Astrocyte (in vitro differentiated cells and primary cell): ENCODE data around the gene HACD4. TPM values are rescaled to one million over a fixed set of nuclear protein-coding genes. Genes with fewer than 3 reads are reported as not detected.
"Not testable (repeated sequence)": the region's sequence is repeated elsewhere in the genome, so short reads cannot be mapped to it uniquely, and the experiment has no call there.

Source experiments
- DNase-seq: peaks from one replicate; pipeline ENCODE4 v3.0.0-alpha.2; 2010; ENCODE audit warnings: low read depth
- FAIRE-seq: peaks from 2 replicates; lab custom pipeline; 2011; peaks lifted over from hg19 to GRCh38; lab: Jason Lieb, UNC
- H2AFZ ChIP-seq: 2 replicates; pipeline ENCODE4 v1.6.0; 2012; ENCODE audit warnings: low read depth, low read length, inconsistent platforms
- H3K27ac ChIP-seq: 2 replicates; pipeline ENCODE4 v1.5.1; 2011; ENCODE audit warnings: low read depth, low read length, inconsistent platforms
- H3K27me3 ChIP-seq: 2 replicates; pipeline ENCODE4 v1.6.0; 2011; ENCODE audit warnings: low read length, inconsistent platforms; ENCODE audit not compliant: insufficient read depth
- H3K36me3 ChIP-seq: 2 replicates; pipeline ENCODE4 v1.5.1; 2011; ENCODE audit warnings: low read length, inconsistent platforms; ENCODE audit not compliant: insufficient read depth
- H3K4me1 ChIP-seq: 2 replicates; pipeline ENCODE4 v1.5.1; 2011; ENCODE audit warnings: low read length, inconsistent platforms; ENCODE audit not compliant: insufficient read depth
- H3K4me2 ChIP-seq: 2 replicates; pipeline ENCODE4 v1.6.0; 2012; ENCODE audit warnings: low read length, inconsistent platforms
- H3K4me3 ChIP-seq: 2 replicates; pipeline ENCODE4 v1.5.1; 2011; ENCODE audit warnings: low read depth, mild to moderate bottlenecking, low read length, inconsistent platforms; ENCODE audit not compliant: insufficient read depth
- H3K79me2 ChIP-seq: 2 replicates; pipeline ENCODE4 v1.6.0; 2012; ENCODE audit warnings: mild to moderate bottlenecking, low read length, inconsistent platforms; ENCODE audit not compliant: insufficient read depth
- H3K9ac ChIP-seq: 2 replicates; pipeline ENCODE4 v1.6.0; 2012; ENCODE audit warnings: mild to moderate bottlenecking, low read length, inconsistent platforms
- H3K9me3 ChIP-seq: 2 replicates; pipeline ENCODE4 v1.5.1; 2012; ENCODE audit warnings: low read depth, mild to moderate bottlenecking, low read length, inconsistent platforms; ENCODE audit not compliant: insufficient read depth
- H4K20me1 ChIP-seq: 2 replicates; pipeline ENCODE4 v1.6.0; 2012; ENCODE audit warnings: low read length, inconsistent platforms; ENCODE audit not compliant: insufficient read depth
- H3K27ac Mint-ChIP-seq: one replicate; pipeline ENCODE4 v1.8.0; 2021; ENCODE audit warnings: mild to moderate bottlenecking, mixed read lengths; ENCODE audit not compliant: unreplicated experiment
- H3K27me3 Mint-ChIP-seq: one replicate; pipeline ENCODE4 v1.8.0; 2021; ENCODE audit warnings: low read depth, mixed read lengths; ENCODE audit not compliant: unreplicated experiment
- H3K36me3 Mint-ChIP-seq: one replicate; pipeline ENCODE4 v1.8.0; 2021; ENCODE audit warnings: low read depth, mixed read lengths; ENCODE audit not compliant: unreplicated experiment
- H3K4me1 Mint-ChIP-seq: one replicate; pipeline ENCODE4 v1.8.0; 2021; ENCODE audit warnings: low read depth, mixed read lengths; ENCODE audit not compliant: unreplicated experiment
- H3K4me3 Mint-ChIP-seq: one replicate; pipeline ENCODE4 v1.8.0; 2021; ENCODE audit warnings: mild to moderate bottlenecking, moderate library complexity, mixed read lengths; ENCODE audit not compliant: unreplicated experiment
- H3K9me3 Mint-ChIP-seq: one replicate; pipeline ENCODE4 v1.8.0; 2021; ENCODE audit warnings: mild to moderate bottlenecking, mixed read lengths; ENCODE audit not compliant: unreplicated experiment
- EZH2 ChIP-seq: IDR thresholded peaks from 2 replicates; pipeline ENCODE4 v1.6.1; 2012; ENCODE audit warnings: mild to moderate bottlenecking, low read length, inconsistent platforms; ENCODE audit not compliant: insufficient read depth
- total RNA-seq: library from RNA; stranded (reverse); gene quantifications from 2 replicates; pipeline ENCODE4 v1.2.1, GENCODE V29; 2021
- TF ChIP-seq, protein P1 (sequence below): IDR thresholded peaks from 2 replicates; pipeline ENCODE4 v1.5.1; 2011; ENCODE audit warnings: low read depth, mild to moderate bottlenecking, inconsistent platforms, low read length, moderate library complexity; ENCODE audit not compliant: insufficient read depth

The HACD4 gene
- total RNA-seq, 1 donor from 2014 or later, result 2.1 TPM

DNA sequence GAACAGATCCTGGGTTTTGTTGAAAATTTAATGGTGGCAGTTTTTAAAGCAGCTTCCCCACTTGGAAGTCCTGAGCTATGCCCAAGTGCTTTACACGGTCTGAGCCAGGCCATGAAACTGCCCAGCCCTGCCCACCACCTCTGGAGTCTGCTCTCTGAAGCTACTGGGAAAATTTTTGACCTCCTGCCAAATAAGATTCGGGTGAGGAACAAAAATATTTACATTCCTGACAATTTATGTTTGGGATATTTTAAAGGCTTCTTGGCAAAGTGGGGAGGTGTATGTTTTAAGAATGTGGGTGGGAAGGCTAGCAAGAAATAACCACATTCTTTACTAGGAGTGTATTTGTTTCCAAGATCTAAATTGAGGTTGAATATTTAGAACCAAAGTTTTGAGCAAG lies 50.0 kb downstream of the HACD4 start:
- Mint-ChIP-seq H3K27me3 (no peaks in the 10 kb centered on the region), H3K27ac (peak overlapping the region; percentile 21), H3K4me3 (no peak overlapping the region), H3K4me1 (peaks cover 19% of the 10 kb centered on the region), H3K36me3 (peaks cover 5% of the 10 kb centered on the region), H3K9me3 (no peaks in the 10 kb centered on the region)
- DNase-seq, result peak; percentile 84
- Histone ChIP-seq H3K9ac (peak overlapping the region; percentile 39), H2AFZ (no peak overlapping the region), H3K36me3 (peaks cover 10% of the 10 kb centered on the region), H4K20me1 (peaks cover 16% of the 10 kb centered on the region), H3K27me3 (no peaks in the 10 kb centered on the region), H3K9me3 (no peaks in the 10 kb centered on the region), H3K4me3 (peak overlapping the region; percentile 5), H3K79me2 (no peaks in the 10 kb centered on the region), H3K27ac (peak overlapping the region; percentile 71), H3K4me2 (peak overlapping the region; percentile 74), H3K4me1 (peaks cover 18% of the 10 kb centered on the region)
- TF ChIP-seq, protein P1, sequence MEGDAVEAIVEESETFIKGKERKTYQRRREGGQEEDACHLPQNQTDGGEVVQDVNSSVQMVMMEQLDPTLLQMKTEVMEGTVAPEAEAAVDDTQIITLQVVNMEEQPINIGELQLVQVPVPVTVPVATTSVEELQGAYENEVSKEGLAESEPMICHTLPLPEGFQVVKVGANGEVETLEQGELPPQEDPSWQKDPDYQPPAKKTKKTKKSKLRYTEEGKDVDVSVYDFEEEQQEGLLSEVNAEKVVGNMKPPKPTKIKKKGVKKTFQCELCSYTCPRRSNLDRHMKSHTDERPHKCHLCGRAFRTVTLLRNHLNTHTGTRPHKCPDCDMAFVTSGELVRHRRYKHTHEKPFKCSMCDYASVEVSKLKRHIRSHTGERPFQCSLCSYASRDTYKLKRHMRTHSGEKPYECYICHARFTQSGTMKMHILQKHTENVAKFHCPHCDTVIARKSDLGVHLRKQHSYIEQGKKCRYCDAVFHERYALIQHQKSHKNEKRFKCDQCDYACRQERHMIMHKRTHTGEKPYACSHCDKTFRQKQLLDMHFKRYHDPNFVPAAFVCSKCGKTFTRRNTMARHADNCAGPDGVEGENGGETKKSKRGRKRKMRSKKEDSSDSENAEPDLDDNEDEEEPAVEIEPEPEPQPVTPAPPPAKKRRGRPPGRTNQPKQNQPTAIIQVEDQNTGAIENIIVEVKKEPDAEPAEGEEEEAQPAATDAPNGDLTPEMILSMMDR, result no peak
- TF ChIP-seq EZH2, result no peak
- FAIRE-seq, result peak; percentile 98

DNA sequence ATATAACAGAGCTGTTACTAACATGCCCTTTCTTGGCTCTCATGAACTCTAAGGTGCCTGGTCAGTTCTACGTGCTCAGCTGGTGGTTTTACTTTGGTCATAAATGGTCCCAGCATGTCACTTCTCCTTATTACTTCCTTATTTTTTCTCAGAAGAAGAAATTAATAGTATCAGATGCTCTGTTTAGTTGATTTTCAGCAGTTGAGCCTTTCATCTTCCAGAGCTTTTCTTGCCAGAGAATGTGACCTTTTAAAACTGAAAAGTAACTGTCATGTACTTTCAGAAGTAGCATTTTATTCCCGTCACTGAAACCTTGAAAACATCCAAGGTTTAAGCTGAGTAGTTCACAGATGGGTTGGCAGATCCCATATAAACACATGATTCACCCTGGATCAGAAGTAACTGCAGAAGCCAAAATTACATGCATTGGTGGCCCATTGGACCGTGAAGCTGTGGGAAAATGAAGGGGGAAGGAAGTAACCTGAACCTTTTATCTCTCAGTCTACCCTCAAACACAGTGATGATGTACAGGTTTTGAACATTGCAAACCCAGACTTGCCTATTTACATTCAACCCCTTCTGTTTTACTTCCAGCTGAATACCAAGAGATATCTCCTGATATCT lies 50.5 kb downstream of the HACD4 start:
- Mint-ChIP-seq H3K27me3 (no peaks in the 10 kb centered on the region), H3K27ac (peak overlapping the region; percentile 21), H3K4me1 (peaks cover 19% of the 10 kb centered on the region), H3K9me3 (no peaks in the 10 kb centered on the region), H3K36me3 (peaks cover 6% of the 10 kb centered on the region), H3K4me3 (no peak overlapping the region)
- Histone ChIP-seq H4K20me1 (peaks cover 16% of the 10 kb centered on the region), H3K4me1 (peaks cover 18% of the 10 kb centered on the region), H3K27me3 (no peaks in the 10 kb centered on the region), H3K9ac (peak overlapping the region; percentile 39), H3K4me2 (peak overlapping the region; percentile 74), H2AFZ (no peak overlapping the region), H3K79me2 (no peaks in the 10 kb centered on the region), H3K9me3 (no peaks in the 10 kb centered on the region), H3K4me3 (peak overlapping the region; percentile 5), H3K27ac (peak overlapping the region; percentile 71), H3K36me3 (peaks cover 10% of the 10 kb centered on the region)
- no peak for TF ChIP-seq EZH2
- TF ChIP-seq, protein P1, result no peak
- FAIRE-seq (peak; percentile 95), DNase-seq (peak; percentile 93)

DNA sequence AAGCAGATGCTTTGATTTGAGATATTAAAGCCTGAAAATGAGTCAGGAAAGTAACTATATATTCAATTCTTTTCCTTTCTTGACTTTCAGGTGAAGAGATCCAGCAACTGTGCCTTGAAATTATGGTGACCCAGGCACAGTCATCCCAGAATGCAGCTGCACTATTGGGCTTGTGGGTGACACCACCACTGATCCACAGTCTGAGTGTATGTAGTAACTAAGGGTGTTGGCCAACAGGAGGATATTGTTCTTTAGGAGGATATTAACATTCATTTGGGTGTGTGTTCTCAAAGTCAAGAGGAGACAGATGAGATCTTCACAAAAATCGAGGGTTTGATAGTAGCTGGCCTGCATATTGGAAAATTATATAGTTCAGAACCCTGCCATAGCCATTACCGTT lies 53.2 kb downstream of the HACD4 start:
- H3K9me3 Mint-ChIP-seq, result no peaks in the 10 kb centered on the region
- peaks cover 6% of the 10 kb centered on the region for H3K36me3 Mint-ChIP-seq
- no peaks in the 10 kb centered on the region for H3K27me3 ChIP-seq
- no peak overlapping the region for H3K4me3 ChIP-seq
- no peak for TF ChIP-seq EZH2
- no peak overlapping the region for H3K9ac ChIP-seq
- H4K20me1 ChIP-seq, result peaks cover 20% of the 10 kb centered on the region
- peaks cover 10% of the 10 kb centered on the region for H3K36me3 ChIP-seq
- H3K27me3 Mint-ChIP-seq, result no peaks in the 10 kb centered on the region
- H3K4me2 ChIP-seq, result no peak overlapping the region
- H3K4me3 Mint-ChIP-seq, result no peak overlapping the region
- H3K4me1 Mint-ChIP-seq, result peaks cover 19% of the 10 kb centered on the region
- no peak overlapping the region for H2AFZ ChIP-seq
- FAIRE-seq, result no peak
- peaks cover 18% of the 10 kb centered on the region for H3K4me1 ChIP-seq
- H3K27ac Mint-ChIP-seq, result no peak overlapping the region
- DNase-seq, result no peak
- H3K79me2 ChIP-seq, result no peaks in the 10 kb centered on the region
- no peaks in the 10 kb centered on the region for H3K9me3 ChIP-seq
- no peak overlapping the region for H3K27ac ChIP-seq

DNA sequence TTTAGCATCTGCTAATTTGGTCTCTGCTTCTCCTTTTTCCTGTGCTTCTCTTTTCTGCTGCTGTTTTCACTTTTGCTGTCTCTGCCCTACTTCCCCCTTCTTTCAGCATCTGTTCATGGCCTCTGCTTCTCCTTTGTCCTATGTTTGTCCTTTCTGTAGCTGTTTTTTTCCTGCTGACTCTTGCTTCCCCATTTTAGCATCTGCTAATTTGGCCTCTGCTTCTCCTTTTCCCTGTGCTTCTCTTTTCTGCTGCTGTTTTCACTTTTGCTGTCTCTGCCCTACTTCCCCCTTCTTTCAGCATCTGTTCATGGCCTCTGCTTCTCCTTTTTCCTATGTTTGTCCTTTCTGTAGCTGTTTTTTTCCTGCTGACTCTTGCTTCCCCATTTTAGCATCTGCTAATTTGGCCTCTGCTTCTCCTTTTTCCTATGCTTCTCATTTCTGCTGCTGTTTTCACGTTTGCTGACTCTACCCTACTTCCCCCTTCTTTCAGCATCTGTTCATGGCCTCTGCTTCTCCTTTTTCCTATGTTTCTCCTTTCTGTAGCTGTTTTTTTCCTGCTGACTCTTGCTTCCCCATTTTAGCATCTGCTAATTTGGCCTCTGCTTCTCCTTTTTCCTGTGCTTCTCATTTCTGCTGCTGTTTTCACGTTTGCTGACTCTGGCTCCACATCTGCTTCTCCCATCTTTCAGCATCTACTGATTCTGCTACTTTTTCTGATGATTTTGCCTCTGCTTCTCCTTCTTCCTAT lies 57.1 kb downstream of the HACD4 start:
- H3K27me3 Mint-ChIP-seq, H3K36me3 ChIP-seq, H3K4me3 ChIP-seq, H3K4me2 ChIP-seq, H3K9ac ChIP-seq, H3K4me1 Mint-ChIP-seq, H3K4me3 Mint-ChIP-seq, FAIRE-seq, H3K4me1 ChIP-seq, H2AFZ ChIP-seq, H3K79me2 ChIP-seq, DNase-seq, H4K20me1 ChIP-seq, H3K27ac ChIP-seq, H3K27me3 ChIP-seq, H3K9me3 ChIP-seq, H3K9me3 Mint-ChIP-seq, H3K27ac Mint-ChIP-seq: not testable (repeated sequence)
- H3K36me3 Mint-ChIP-seq, result peaks cover 20% of the 10 kb centered on the region
